HCT116 (cell line): ENCODE results near the gene TBXT. TPM values are rescaled to one million over a fixed set of nuclear protein-coding genes. Genes with fewer than 3 reads are reported as not detected.
"Not testable (repeated sequence)": the region's sequence is repeated elsewhere in the genome, so short reads cannot be mapped to it uniquely, and the experiment has no call there.

ENCODE experiments used
- ATAC-seq: fragments of 200-7000 bp; cut with Tn5 transposase; 2 replicates; pipeline ENCODE4 v1.9.1; 2020; ENCODE audit warnings: mild to moderate bottlenecking, moderate library complexity
- BruUV-seq: library from RNA; stranded (reverse); fragments of 400-500 nt; replicated peaks from 2 replicates; lab custom pipeline; 2021; lab: Mats Ljungman, UMichigan
- CTCF ChIA-PET: fragments of 300-600 bp; sonication (Branson Sonifier 250); formaldehyde crosslinking; loops from one replicate; lab custom pipeline; 2021; ENCODE audit warnings: antibody characterized with exemption; lab: Charles Lee
- POLR2A ChIA-PET: fragments of 300-600, 350-600 bp; sonication (Branson Sonifier 250); formaldehyde crosslinking; loops from one replicate; lab custom pipeline; 2021; ENCODE audit warnings: antibody characterized with exemption; lab: Charles Lee
- RAD21 ChIA-PET, 2 experiments: fragments of 300-600 bp; sonication (Branson Sonifier 250); formaldehyde crosslinking; loops; one replicate each; lab custom pipeline; 2023; ENCODE audit warnings: low total read pairs in 2 of 2; ENCODE audit not compliant: uncharacterized antibody in 2 of 2, unreplicated experiment in 2 of 2, low non-redundant PET in 1 of 2; lab: Charles Lee
- DNase-seq: peaks from one replicate; pipeline ENCODE4 v3.0.0-alpha.2; 2010; ENCODE audit warnings: low read depth, low spot score
- H2AFZ ChIP-seq: fragments of 200-600 bp; shearing (Covaris generic), sonication (generic); 2 replicates; pipeline ENCODE4 v1.6.1; 2017; ENCODE audit warnings: low read depth, mixed run types, mixed read lengths, antibody characterized with exemption, low read length; ENCODE audit not compliant: poor library complexity, severe bottlenecking
- H3K27ac ChIP-seq: 2 replicates; pipeline ENCODE4 v1.5.1; 2012; ENCODE audit warnings: low read depth, low read length
- H3K27me3 ChIP-seq: fragments of 200-600 bp; sonication (generic); 2 replicates; pipeline ENCODE4 v1.6.1; 2016; ENCODE audit warnings: mixed run types, low read length, mixed read lengths; ENCODE audit not compliant: insufficient read depth
- H3K36me3 ChIP-seq, 2 experiments: fragments of 200-500 bp in 1 of 2; fragments of 200-600 bp in 1 of 2; sonication (Bioruptor generic) in 1 of 2; sonication (generic) in 1 of 2; 2 replicates each; pipeline versions ENCODE4 v1.5.1 to v1.6.1; 2014 to 2016; ENCODE audit warnings: low read length in 2 of 2, inconsistent platforms in 1 of 2, mixed read lengths in 1 of 2, mixed run types in 1 of 2; ENCODE audit not compliant: insufficient read depth in 2 of 2, control insufficient read depth in 1 of 2
- H3K4me1 ChIP-seq, 2 experiments: fragments of 200-600 bp in 1 of 2; sonication (generic) in 1 of 2; 2 replicates each; pipeline versions ENCODE4 v1.5.1 to v1.6.1; 2012 to 2017; ENCODE audit warnings: low read length in 2 of 2, inconsistent platforms in 1 of 2, mild to moderate bottlenecking in 1 of 2, mixed read lengths in 1 of 2, mixed run types in 1 of 2, moderate library complexity in 1 of 2; ENCODE audit not compliant: insufficient read depth in 2 of 2, control insufficient read depth in 1 of 2
- H3K4me2 ChIP-seq: fragments of 200-600 bp; sonication (generic); 2 replicates; pipeline ENCODE4 v1.6.1; 2017; ENCODE audit warnings: mixed run types, low read length, mixed read lengths
- H3K4me3 ChIP-seq, 2 experiments: fragments of 200-600 bp in 1 of 2; sonication (generic) in 1 of 2; replicated peaks in 1 of 2; 2 replicates each; pipeline ENCODE4 v1.5.1; 2011 to 2016; ENCODE audit warnings: low read length in 2 of 2, control low read depth in 1 of 2, low read depth in 1 of 2, mild to moderate bottlenecking in 1 of 2, mixed read lengths in 1 of 2, mixed run types in 1 of 2
- H3K79me2 ChIP-seq: fragments of 200-600 bp; sonication (generic); 2 replicates; pipeline ENCODE4 v1.6.1; 2017; ENCODE audit warnings: mild to moderate bottlenecking, mixed run types, low read length, moderate library complexity, mixed read lengths; ENCODE audit not compliant: insufficient read depth
- H3K9ac ChIP-seq: fragments of 200-600 bp; sonication (generic); 2 replicates; pipeline ENCODE4 v1.6.1; 2016; ENCODE audit warnings: low read length, mixed read lengths
- H3K9me2 ChIP-seq: fragments of 200-600 bp; sonication (generic), shearing (Covaris generic); 2 replicates; pipeline ENCODE4 v1.6.1; 2017; ENCODE audit warnings: mixed run types, mild to moderate bottlenecking, moderate library complexity; ENCODE audit not compliant: insufficient read depth
- H3K9me3 ChIP-seq, 2 experiments: fragments of 200-500 bp in 1 of 2; fragments of 200-600 bp in 1 of 2; sonication (Bioruptor generic) in 1 of 2; sonication (generic) in 1 of 2; 2 replicates each; pipeline ENCODE4 v1.6.1; 2014 to 2017; ENCODE audit warnings: low read length in 2 of 2, mixed read lengths in 2 of 2, inconsistent platforms in 1 of 2, low read depth in 1 of 2, mild to moderate bottlenecking in 1 of 2, mixed run types in 1 of 2, moderate library complexity in 1 of 2; ENCODE audit not compliant: control insufficient read depth in 1 of 2, insufficient read depth in 1 of 2
- H4K20me1 ChIP-seq: fragments of 200-600 bp; sonication (generic), shearing (Covaris generic); 2 replicates; pipeline ENCODE4 v1.6.1; 2017; ENCODE audit warnings: mixed run types, mild to moderate bottlenecking, moderate library complexity; ENCODE audit not compliant: insufficient read depth
- POLR2A ChIP-seq: IDR thresholded peaks from 2 replicates; pipeline ENCODE4 v1.7.0; 2011; ENCODE audit warnings: borderline replicate concordance; ENCODE audit not compliant: insufficient read depth, insufficient read length; ENCODE audit errors: extremely low read depth
- ZNF274 ChIP-seq: fragments of 200-500 bp; sonication (Bioruptor generic); IDR thresholded peaks from 2 replicates; pipeline ENCODE4 v1.6.1; 2014; ENCODE audit warnings: mild to moderate bottlenecking, low read depth, low read length, inconsistent platforms
- intact Hi-C: fragments of 100-400 bp; cut with micrococcal nuclease; formaldehyde crosslinking; loops from 2 replicates; pipeline ENCODE4 v1.10.0; 2022
- total RNA-seq: library from RNA; stranded (reverse); gene quantifications from one replicate; pipeline ENCODE4 v1.2.1, GENCODE V29; 2021; ENCODE audit not compliant: unreplicated experiment
- TF ChIP-seq, protein P1 (sequence below): IDR thresholded peaks from 2 replicates; pipeline ENCODE4 v1.6.1; 2012; ENCODE audit warnings: low read depth

The TBXT gene
- total RNA-seq, 1 experiment from 2014 or later, result not detected

DNA sequence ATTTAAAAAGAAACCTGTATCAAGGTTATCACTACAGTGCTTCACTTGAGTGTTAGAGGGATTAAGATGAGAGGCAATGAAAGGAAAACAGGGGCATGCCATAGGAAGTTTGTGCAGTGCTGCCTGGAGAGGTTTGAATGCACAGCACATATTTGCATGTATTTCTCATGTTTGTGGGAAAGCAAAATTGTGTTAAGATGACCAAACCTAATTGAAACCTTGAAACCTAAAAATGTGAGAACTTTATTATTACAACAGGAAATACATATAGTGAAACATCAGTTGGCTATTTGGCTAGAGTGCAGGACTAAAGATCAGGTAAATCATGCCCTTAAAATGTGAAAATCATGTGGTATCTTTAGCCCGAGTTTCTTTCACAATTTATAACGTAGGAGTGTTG is 8.5 kb upstream of the TBXT start:
- H3K9me3 ChIP-seq, result no peaks in the 10 kb centered on the region
- H3K36me3 ChIP-seq, result no peaks in the 10 kb centered on the region
- H2AFZ ChIP-seq, result no peak overlapping the region
- H3K27ac ChIP-seq, result no peak overlapping the region
- no peak overlapping the region for H3K4me2 ChIP-seq
- CTCF ChIA-PET, result interaction anchor here (0.6 kb wide), 1 partner anchor 9 kb away, joined by 4 read pairs; no protein-coding TSS in a partner anchor
- peaks cover 0 to 9% of the 10 kb centered on the region in 2 experiments; a peak in 2 of 4 replicates for H3K4me1 ChIP-seq
- no peaks in the 10 kb centered on the region for H3K27me3 ChIP-seq
- H3K9ac ChIP-seq, result no peak overlapping the region
- no peaks in the 10 kb centered on the region for H3K79me2 ChIP-seq
- BruUV-seq, result no TSS peak
- RAD21 ChIA-PET, result no interaction called here
- H3K9me2 ChIP-seq, result no peaks in the 10 kb centered on the region
- no peaks in the 10 kb centered on the region for H4K20me1 ChIP-seq
- DNase-seq (no peak), ATAC-seq (no peak)
- POLR2A ChIA-PET, result no interaction called here
- intact Hi-C loops, result no loop called here
- no peak overlapping the region for H3K4me3 ChIP-seq
- TF ChIP-seq ZNF274 (no peak), POLR2A (no peak)
- TF ChIP-seq, protein P1, sequence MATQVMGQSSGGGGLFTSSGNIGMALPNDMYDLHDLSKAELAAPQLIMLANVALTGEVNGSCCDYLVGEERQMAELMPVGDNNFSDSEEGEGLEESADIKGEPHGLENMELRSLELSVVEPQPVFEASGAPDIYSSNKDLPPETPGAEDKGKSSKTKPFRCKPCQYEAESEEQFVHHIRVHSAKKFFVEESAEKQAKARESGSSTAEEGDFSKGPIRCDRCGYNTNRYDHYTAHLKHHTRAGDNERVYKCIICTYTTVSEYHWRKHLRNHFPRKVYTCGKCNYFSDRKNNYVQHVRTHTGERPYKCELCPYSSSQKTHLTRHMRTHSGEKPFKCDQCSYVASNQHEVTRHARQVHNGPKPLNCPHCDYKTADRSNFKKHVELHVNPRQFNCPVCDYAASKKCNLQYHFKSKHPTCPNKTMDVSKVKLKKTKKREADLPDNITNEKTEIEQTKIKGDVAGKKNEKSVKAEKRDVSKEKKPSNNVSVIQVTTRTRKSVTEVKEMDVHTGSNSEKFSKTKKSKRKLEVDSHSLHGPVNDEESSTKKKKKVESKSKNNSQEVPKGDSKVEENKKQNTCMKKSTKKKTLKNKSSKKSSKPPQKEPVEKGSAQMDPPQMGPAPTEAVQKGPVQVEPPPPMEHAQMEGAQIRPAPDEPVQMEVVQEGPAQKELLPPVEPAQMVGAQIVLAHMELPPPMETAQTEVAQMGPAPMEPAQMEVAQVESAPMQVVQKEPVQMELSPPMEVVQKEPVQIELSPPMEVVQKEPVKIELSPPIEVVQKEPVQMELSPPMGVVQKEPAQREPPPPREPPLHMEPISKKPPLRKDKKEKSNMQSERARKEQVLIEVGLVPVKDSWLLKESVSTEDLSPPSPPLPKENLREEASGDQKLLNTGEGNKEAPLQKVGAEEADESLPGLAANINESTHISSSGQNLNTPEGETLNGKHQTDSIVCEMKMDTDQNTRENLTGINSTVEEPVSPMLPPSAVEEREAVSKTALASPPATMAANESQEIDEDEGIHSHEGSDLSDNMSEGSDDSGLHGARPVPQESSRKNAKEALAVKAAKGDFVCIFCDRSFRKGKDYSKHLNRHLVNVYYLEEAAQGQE, result no peak

DNA sequence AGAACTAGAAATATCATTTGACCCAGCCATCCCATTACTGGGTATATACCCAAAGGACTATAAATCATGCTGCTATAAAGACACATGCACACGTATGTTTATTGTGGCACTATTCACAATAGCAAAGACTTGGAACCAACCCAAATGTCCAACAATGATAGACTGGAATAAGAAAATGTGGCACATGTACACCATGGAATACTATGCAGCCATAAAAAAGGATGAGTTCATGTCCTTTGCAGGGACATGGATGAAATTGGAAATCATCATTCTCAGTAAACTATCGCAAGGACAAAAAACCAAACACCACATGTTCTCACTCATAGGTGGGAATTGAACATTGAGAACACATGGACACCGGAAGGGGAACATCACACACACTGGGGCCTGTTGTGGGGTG is 7.4 kb upstream of the TBXT start:
- H3K9me3 ChIP-seq, H3K27me3 ChIP-seq, BruUV-seq, H2AFZ ChIP-seq, H3K4me1 ChIP-seq, H3K9ac ChIP-seq, H3K27ac ChIP-seq, RAD21 ChIA-PET, H3K36me3 ChIP-seq, H3K4me2 ChIP-seq, CTCF ChIA-PET, ATAC-seq, H3K79me2 ChIP-seq, POLR2A ChIA-PET, H3K4me3 ChIP-seq, H4K20me1 ChIP-seq, DNase-seq, intact Hi-C loops, H3K9me2 ChIP-seq: not testable (repeated sequence)
